NCI-H2227 (cell line): Measurements from ENCODE around the gene COL3A1.

Source experiments
- DNase-seq: peaks from one replicate; lab custom pipeline; 2025; ENCODE audit not compliant: unreplicated experiment; lab: John Stamatoyannopoulos, UW

COL3A1 gene

DNA sequence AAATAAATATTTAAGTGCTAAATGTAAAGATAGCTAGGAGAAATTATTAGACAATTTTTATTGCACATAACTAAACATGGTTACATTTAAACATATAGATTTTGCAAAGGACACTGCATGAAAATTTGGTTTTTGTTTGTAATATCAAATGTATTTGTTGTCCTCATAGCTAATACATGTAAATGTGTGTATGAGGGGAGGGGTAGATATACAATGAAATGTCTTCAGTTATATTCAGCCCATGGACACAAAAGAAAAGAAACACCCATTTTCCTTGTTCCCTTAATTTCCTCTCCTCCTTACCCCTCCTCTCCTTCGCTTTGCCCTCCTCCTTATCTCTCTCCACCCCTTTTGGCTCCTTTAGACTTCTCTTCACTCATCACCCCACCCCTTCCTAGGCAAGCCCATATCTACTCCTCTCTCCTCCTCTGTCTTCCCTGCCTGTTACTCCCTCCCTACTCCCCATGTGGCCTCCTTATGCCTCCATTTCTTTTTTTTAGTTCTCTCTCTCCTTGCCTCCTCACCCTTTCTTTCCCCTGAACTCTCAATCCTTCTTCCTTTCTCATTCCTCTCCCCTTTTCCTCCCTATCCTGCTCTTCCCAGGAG is 1.4 kb downstream of the COL3A1 start:
- DNase-seq = no peak

DNA sequence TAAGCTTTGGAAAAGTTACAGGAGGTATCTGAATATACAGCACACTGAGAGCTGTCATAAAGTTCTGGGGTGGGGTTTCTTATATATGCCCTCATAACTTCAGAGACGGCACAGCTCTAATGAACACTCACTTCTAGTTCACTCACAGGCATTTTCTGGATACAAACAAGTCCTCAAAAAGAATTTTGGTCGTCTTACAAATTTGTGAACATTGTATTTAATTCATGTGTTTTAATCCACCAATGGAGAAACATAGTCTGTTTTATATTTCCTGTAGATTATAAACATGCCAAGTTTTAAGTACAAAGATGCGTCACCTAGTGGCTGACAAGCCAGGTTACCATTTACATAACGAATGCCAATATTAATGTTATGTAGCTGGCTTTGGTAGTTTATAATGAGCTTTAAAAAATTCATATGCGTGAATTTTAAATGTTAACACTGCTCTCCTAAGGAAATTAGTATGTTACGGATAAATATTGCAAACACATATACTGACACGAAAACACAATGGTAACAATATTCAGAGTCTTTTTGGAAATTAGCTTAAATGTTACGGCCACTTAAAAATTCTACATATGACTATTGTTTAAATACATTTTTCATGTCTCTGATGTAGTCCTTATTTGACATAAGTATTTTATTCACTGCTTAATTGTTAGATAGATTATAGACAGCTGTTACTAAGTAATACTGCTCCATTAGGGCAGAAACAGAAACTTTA is 2.5 kb downstream of the COL3A1 start:
- DNase-seq = no peak

DNA sequence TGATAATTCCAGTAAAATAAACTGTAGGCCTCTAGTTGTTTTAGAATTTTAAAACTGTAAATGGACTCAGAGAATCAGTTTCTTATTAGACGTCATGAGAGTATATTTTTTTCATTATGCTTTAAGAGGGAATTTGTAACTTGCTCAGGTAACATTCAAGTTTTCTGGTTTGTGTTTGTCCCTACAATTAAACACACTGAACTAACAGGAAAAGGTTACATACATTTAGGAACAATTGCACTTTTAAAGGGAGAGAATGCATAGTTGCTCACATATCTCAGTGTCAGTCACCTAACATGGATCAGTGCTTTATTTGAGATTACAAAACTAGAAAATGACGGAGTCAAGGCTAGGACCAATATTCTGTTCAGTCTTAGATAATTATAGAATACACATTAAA is 3.1 kb downstream of the COL3A1 start:
- no peak for DNase-seq

DNA sequence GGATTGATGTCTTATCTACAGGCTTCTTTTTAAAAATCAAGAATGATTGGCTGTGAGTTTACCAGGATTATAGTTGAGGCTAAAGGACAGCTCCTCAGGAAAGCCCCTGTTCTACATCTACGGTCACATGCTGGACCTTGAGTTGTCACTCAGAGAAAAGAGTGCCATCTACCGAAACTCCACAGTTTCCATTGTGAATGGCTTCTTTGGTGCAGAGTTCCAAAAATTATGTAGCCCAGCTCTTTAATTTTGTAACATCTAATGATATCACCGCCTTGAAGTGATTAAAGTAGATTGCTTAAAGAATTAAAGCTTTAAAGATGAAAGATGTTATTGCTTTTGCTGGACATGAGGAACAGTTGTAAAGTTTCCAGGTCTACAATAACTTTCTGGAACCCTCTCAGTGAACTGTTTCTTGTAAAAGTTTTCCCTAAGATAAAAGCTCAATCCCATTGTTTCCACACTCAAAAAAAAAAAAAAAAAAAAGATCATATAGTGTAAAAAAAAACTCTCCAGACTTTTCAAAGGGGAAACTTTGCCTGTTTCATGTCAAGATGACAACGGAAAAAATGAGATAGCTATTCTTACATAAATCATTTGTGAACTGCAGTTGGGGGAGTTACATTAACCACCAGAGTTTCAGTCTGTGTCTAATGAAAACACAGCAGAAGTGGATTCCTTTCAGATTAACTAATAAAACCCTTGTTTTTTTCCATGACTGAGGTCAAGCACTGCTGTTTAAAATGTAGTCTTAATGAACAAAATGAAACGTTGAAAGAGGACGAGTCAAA is 4.3 kb downstream of the COL3A1 start:
- DNase-seq = peak; percentile 30

DNA sequence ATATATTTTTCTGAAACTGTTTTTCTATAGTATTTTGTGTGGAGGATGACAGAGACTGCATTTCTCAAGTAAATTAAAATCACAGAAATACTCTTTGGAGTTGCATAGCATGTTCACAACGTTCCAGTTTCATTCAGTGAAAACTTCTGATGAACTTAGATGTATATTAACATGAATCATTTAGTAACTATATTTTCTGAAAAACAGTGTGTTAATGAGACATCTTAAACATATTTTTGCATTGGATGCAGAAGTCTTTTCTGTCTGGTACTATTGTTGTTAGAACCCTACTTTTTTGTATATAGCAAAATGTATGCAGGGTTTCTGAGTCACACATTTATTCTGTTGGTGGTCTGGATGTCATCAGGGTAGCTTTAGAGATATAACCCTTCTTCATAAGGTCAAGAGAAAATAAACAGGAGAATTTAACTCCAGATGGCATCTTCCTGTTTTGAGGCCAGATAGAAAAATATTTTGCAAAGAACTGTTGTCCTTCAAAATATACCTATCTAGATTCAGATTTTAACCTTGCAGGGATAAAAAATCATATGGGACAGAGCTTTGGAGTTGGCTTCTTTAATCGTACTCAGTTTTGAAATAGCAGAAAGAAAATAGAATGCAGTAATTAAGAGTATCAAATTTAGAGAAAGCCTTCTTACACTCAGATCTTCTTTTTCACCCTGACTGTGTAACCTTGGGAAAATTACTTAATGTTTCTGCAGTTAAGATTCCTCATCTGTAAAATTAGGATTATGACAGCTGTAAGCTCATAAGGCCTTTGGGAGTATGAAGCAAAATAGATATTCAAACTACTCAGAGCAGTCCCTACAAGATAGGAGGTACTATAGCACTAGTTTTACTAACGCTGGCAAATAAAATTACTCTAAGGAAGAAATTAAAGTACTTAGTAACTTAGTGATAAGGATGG is 5.3 kb downstream of the COL3A1 start:
- no peak for DNase-seq

DNA sequence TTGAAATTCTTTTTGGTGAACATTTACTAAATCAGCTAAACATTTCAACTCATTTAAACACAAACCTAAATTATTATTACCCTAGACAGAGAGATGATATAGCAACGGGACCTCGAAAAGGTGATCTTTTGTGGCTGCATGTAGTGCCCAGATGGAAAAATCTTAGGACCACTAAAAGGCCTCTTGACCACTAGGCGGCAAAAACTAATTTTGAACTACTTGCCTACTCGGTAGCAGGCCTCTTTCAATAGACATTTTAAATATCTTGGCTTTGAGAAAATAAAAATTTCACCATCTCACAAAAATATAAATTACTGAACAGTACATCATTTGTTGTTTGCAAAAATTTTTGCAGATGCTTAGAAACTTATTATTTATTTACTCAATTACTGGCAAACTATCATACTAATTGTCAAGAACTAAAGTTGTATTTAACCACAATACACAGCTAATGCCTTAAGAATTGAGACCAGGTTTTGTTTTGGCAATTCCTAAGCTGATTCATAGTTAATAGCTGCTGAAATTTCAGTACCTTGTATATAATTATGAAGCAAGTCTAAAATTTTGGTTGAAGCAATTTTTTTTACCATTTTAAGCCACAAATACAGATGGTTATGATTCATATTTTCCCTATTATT is 9.4 kb downstream of the COL3A1 start:
- DNase-seq = peak; percentile 40

DNA sequence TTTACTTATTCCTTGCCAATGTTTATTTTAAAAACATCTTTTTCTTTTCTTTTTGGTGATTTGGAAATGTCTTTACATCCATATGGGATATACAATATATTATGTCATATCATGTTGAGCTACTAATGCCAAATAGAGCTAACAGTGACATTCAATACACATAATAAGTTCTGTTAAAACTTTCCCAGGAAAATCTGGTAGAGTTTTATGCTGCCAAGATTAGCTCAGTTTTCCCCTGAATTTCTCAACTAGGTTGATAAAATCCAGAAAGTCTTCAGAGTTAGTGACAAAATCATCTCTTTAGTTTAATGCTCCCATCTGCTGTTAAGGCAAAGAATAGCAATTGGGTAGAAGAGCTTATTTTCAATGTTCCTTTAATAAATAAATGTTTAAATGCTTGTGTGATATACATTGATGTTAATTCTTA is 9.9 kb downstream of the COL3A1 start:
- DNase-seq = no peak

DNA sequence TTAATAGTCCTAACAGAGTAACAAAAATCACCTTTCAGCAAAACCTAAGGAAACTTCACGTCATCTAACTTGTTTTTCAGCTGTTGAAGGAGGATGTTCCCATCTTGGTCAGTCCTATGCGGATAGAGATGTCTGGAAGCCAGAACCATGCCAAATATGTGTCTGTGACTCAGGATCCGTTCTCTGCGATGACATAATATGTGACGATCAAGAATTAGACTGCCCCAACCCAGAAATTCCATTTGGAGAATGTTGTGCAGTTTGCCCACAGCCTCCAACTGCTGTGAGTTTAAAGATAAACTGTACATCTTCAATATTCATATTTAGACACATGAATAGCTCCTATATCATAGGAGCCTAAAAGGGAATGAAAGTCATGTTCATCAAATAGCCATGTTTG is 10.5 kb downstream of the COL3A1 start:
- no peak for DNase-seq

DNA sequence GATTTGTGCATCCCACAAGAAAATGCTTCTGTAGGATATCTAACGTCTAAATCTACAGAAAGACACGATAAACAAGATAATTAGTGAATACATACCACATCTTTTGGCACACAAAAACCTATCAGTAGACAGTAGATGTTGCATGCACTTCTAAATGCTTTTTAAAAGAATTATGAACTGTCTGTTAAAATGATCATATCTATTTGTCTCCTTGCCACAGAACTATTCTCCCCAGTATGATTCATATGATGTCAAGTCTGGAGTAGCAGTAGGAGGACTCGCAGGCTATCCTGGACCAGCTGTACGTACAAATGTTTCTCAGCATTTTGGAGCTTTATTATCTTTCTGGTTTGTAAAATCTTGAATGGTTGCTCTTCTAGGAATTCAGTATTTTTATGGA is 12.7 kb downstream of the COL3A1 start:
- no peak for DNase-seq

DNA sequence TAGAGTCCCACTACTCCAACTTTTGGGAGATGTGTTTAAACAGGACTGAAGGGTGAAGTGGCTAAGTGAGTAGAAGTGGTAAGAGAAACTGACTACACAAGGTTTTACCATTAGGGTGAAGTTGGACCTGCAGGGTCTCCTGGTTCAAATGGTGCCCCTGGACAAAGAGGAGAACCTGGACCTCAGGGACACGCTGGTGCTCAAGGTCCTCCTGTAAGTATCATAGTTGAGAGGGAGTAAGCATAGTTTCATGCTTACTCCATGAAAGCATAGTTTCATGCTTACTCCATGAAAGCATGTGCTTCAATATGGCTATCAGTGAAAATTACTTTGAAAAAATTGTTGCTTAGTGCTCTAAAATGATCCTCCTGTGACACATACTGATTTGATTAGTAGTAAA is 19.1 kb downstream of the COL3A1 start:
- DNase-seq = no peak

DNA sequence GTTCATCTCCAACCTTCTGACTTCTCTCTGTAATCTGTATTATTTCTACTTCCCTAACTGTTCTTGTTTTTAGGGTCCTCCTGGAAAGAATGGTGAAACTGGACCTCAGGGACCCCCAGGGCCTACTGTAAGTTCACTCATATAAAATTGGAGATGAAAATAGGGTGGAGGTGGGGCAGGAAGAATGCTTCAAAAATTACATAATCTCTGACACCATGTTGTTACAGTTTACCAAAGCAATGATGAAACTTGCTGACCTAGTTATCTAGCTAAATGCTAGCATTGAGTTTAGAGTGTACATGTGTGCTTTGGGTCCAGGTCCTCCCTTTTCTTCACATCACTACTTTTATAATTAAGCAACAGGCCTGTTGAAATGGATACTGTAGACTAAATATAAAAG is 23.1 kb downstream of the COL3A1 start:
- no peak for DNase-seq

DNA sequence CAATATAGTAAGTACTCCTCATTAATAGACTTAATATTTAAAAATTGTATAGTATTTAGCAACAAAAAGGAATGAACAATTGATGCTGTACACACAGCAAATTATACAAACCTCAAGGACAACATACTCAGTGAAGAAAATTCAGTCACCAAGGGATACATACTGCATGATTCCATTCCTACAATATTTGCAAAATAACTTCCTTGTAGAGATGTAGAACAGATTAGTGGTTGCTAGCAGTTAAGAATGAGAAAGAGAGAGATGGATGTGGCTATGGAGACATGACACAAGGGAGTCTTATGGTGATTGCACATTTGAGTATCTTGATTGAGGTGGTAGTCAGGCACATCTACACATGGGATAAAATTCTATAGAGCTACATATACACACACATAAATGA is 26.0 kb downstream of the COL3A1 start:
- no peak for DNase-seq

DNA sequence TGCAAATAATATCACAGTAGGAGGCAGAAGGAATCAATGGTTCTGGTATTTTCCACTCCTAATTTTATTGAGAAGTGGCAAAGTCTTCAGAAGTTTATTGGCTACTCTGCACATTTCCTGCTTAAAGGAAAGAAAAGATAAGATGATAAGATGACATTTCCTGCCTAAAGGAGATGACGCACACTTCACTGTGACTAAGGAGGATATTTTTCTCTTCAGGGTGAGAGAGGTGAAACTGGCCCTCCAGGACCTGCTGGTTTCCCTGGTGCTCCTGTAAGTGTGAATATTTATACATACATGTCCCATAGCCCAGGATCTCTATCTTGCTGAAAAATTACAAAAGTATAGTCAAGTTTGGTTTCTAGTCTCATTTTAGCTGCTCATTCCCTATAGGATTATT is 27.9 kb downstream of the COL3A1 start:
- DNase-seq = no peak

DNA sequence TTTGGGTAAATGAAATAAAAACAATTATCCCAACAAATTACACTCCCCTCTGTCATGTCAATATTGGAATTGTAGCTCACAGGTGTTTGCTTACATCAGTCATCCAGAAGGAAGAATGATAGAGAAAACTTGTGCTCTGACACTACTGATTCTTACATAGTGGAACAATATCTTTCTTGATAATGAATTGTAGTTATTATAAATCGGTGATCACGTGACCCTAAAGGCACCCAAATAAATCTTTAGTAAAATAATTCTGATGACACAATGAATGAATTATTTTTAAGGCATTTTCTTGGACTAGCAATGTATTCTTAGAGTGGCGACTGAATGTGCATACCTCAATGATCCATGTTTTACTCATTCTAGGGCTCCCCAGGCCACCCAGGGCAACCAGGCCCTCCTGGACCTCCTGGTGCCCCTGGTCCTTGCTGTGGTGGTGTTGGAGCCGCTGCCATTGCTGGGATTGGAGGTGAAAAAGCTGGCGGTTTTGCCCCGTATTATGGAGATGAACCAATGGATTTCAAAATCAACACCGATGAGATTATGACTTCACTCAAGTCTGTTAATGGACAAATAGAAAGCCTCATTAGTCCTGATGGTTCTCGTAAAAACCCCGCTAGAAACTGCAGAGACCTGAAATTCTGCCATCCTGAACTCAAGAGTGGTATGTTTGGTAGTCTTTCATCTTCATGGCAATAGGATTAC is 34.5 kb downstream of the COL3A1 start:
- no peak for DNase-seq

DNA sequence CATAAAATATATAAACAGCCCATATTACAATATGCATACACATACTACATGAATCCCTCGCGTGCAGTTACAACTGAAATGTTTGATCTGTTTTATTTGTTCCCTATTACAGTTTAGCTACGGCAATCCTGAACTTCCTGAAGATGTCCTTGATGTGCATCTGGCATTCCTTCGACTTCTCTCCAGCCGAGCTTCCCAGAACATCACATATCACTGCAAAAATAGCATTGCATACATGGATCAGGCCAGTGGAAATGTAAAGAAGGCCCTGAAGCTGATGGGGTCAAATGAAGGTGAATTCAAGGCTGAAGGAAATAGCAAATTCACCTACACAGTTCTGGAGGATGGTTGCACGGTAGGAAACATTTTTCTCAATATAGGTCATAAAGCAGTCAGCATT is 36.4 kb downstream of the COL3A1 start:
- no peak for DNase-seq

DNA sequence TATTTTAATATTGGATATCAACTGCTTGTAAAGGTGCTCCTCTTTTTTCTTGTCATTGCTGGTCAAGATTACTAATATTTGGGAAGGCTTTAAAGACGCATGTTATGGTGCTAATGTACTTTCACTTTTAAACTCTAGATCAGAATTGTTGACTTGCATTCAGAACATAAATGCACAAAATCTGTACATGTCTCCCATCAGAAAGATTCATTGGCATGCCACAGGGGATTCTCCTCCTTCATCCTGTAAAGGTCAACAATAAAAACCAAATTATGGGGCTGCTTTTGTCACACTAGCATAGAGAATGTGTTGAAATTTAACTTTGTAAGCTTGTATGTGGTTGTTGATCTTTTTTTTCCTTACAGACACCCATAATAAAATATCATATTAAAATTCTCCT is 38.2 kb downstream of the COL3A1 start:
- no peak for DNase-seq

DNA sequence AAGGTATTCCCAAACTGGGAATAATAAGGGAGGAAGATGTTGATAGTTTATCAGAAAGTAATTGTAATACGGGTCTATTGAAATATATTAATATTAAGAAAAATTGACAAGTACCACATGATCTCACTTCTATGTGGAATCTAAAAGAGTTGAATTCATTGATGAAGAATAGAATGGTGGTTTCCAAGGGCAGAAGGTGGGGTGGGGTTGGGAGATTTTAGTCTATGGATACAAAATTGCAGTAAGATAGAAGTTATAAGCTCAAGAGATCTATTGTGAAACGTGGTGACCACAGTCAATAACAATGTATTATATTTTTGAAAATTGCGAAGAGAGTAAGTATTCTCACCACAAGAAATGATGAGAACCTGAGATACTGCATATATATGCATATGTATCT is 38.9 kb downstream of the COL3A1 start:
- no peak for DNase-seq

DNA sequence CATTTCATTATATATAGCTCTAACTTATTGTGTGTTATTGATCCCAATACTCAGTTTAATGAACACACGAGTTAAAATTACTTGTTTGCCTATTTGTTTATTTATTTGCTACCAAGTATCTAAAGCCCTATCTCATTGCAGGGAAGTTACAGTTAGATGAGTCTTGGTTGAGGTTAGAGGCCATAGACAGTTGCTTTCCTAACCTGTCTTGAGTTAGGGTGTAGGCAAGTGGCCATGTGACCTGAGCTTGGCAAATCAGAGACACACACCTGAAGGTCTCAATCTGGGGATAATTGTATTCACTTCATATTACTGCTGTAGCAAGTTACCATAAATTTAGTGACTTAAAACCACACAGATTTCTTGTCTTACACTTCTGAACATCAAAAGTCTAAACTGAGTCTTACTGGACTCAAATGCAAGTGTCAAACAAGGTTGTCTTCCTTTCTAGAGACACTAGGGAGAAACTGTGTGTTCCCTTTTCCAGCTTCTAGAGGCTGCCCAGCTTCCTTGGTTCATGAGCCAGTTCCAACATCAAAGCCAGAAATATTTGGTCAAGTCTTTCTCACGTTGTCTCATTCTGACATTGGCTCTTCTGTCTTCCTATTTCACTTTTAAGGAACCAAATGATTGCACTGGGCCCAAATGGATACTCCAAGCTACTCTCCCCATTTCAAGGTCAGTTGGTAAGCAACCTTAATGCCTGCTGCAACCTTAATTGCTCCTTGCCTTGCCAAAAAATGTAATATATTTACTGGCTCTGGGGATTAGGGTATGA is 39.7 kb downstream of the COL3A1 start:
- no peak for DNase-seq

DNA sequence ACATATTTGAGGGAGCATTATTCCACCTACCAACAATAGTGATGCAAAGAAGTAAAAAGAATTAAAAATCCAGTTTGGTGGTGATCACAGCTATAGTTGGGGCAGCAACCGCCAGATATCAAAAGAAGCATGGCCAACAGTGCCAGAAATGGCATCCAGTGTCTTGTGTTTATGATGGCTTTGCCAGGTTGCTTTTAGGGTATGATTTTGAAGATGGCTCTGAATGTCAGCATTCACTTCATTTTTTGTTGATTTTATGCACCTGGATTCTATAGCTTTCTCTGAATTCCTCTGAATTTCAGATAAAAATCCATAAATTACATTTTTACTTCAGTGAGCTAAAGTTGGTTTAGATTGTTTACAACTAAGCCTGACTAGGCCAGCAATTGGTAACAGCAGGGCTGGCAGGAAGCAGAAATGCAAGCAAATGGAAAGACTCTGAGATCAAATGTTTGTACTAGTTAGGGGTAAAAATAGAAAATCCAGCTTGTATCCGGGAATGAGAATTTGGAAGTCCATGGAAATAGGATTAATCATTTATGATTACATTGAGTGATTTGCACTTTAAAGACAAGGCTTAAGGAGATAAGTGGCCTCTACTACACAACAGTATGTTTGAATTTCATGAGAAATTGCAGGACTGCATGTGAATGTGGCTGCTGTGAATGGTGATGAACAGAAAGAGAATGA is 40.4 kb downstream of the COL3A1 start:
- DNase-seq = no peak
